ENCODE measurements around the gene RHOG. TPM values are rescaled to one million over a fixed set of nuclear protein-coding genes. Genes with fewer than 3 reads are reported as not detected.

RHOG gene
- total RNA-seq, 1 experiment from 2014 or later, result 26.4 TPM

DNA sequence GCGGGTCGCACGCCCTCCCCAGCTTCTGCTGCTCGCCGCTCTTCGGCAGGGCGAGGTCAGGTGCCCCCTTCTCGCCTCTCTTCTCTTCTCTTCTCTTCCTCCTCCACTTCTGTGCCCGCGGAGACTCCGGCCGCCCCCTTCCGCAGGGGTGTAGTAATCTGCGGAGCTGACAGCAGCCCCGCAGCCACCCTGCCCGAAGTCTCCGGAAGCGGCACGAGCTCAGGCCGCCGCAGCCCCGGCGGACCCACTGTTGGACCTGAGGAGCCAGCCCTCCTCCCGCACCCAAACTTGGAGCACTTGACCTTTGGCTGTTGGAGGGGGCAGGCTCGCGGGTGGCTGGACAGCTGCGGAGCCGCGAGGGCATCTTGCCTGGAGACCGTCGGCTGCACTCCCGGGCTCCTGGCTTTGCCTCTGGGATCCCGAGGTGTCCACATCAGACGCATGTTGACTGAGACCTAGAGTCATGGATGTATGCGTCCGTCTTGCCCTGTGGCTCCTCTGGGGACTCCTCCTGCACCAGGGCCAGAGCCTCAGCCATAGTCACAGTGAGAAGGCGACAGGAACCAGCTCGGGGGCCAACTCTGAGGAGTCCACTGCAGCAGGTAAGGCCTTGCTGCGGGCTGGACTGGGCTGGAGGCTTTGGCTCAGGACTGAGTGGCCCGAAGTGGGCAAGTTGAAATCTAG lies 15.2 kb upstream of the RHOG start:
- peaks cover 4% of the 10 kb centered on the region; the same call in 1 of the 2 replicates for H3K4me1 ChIP-seq (ENCODE audit: insufficient read depth, low read length)
- no peaks in the 10 kb centered on the region for H4K20me1 ChIP-seq (ENCODE audit: control insufficient read depth, insufficient read depth, insufficient read length)
- WGBS (ENCODE audit: extremely low coverage, insufficient read length, low lambda C conversion rate), result no CpG with 5 or more reads among the region's 40 CpGs
- peak overlapping the region; percentile 40 for H3K4me2 ChIP-seq (ENCODE audit: insufficient read depth, insufficient read length, low read length)
- H3K79me1 ChIP-seq (ENCODE audit: insufficient read depth, low read depth, low read length, poor library complexity, severe bottlenecking), result no peaks in the 10 kb centered on the region
- no peak overlapping the region for H2BK120ac ChIP-seq (ENCODE audit: low read depth, low read length, poor library complexity, severe bottlenecking)
- no peak overlapping the region for H3K9ac ChIP-seq (ENCODE audit: extremely low read depth, insufficient read length, low read length)
- H3K9me3 ChIP-seq (ENCODE audit: control insufficient read depth, low read depth, low read length), result no peaks in the 10 kb centered on the region
- H3K4me1 Mint-ChIP-seq, result peaks cover 42 to 51% of the 10 kb centered on the region in 2 experiments
- no peak overlapping the region for H3K4ac ChIP-seq (ENCODE audit: low read depth, low read length)
- peaks cover 12% of the 10 kb centered on the region for H3K23me2 ChIP-seq (ENCODE audit: insufficient read length, low read depth, low read length, poor library complexity, severe bottlenecking)
- TF ChIP-seq, protein P1, sequence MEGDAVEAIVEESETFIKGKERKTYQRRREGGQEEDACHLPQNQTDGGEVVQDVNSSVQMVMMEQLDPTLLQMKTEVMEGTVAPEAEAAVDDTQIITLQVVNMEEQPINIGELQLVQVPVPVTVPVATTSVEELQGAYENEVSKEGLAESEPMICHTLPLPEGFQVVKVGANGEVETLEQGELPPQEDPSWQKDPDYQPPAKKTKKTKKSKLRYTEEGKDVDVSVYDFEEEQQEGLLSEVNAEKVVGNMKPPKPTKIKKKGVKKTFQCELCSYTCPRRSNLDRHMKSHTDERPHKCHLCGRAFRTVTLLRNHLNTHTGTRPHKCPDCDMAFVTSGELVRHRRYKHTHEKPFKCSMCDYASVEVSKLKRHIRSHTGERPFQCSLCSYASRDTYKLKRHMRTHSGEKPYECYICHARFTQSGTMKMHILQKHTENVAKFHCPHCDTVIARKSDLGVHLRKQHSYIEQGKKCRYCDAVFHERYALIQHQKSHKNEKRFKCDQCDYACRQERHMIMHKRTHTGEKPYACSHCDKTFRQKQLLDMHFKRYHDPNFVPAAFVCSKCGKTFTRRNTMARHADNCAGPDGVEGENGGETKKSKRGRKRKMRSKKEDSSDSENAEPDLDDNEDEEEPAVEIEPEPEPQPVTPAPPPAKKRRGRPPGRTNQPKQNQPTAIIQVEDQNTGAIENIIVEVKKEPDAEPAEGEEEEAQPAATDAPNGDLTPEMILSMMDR (conservative IDR thresholded peaks at IDR 0.05), result no peak
- H3K56ac ChIP-seq (ENCODE audit: insufficient read length, low read depth, low read length), result no peak overlapping the region
- H3K27ac Mint-ChIP-seq, result peak overlapping the region in 1 of 3 experiments; percentile 92; a peak in 2 of 7 replicates
- peak; percentile 55 for DNase-seq
- no peak overlapping the region for H4K91ac ChIP-seq (ENCODE audit: insufficient read length, low read depth, low read length)
- peak overlapping the region; percentile 87 to 93 for H3K4me3 Mint-ChIP-seq
- H2BK5ac ChIP-seq (ENCODE audit: insufficient read length, low read length), result no peak overlapping the region
- no peak overlapping the region for H2BK20ac ChIP-seq (ENCODE audit: low read depth, low read length, poor library complexity, severe bottlenecking)
- no peak overlapping the region for H4K5ac ChIP-seq (ENCODE audit: insufficient read length, low read depth, low read length)
- H2AK5ac ChIP-seq (ENCODE audit: insufficient read length, low read length), result no peak overlapping the region
- H3K18ac ChIP-seq (ENCODE audit: insufficient read length, low read depth, low read length), result no peak overlapping the region
- H2AFZ ChIP-seq (ENCODE audit: low read length), result no peak overlapping the region
- no peak overlapping the region for H3T11ph ChIP-seq (ENCODE audit: low read length)
- peak overlapping the region; percentile 16; the same call in 1 of the 2 replicates for H3K14ac ChIP-seq (ENCODE audit: insufficient read depth, low read length)
- H2BK12ac ChIP-seq (ENCODE audit: insufficient read length, low read depth, low read length), result no peak overlapping the region
- H3K27me3 Mint-ChIP-seq (ENCODE audit: low read depth), result peaks cover 24% of the 10 kb centered on the region
- no peaks in the 10 kb centered on the region for H3K9me3 Mint-ChIP-seq
- no peaks in the 10 kb centered on the region for H3K79me2 ChIP-seq (ENCODE audit: insufficient read depth, low read length)
- H2BK15ac ChIP-seq (ENCODE audit: low read depth, low read length), result no peak overlapping the region
- no peaks in the 10 kb centered on the region; the same call in 1 of the 2 replicates for H3K27me3 ChIP-seq (ENCODE audit: insufficient read depth, low read length)
- no peak overlapping the region for H3K27ac ChIP-seq (ENCODE audit: insufficient read length, low read depth, low read length)
- no peak overlapping the region for H4K8ac ChIP-seq (replicated peaks; ENCODE audit: insufficient read length, low read depth, low read length)
- no peak overlapping the region for H3K23ac ChIP-seq (ENCODE audit: insufficient read length, low read depth, low read length)
- peaks cover 0 to 2% (median 0%) of the 10 kb centered on the region in 3 experiments; a peak in 1 of 7 replicates for H3K36me3 Mint-ChIP-seq (ENCODE audit: insufficient read depth in 1 of 3, low read depth in 3 of 3)

Measured in H9 (cell line).